CD4-positive, alpha-beta T cell treated with Interleukin-17A for 4 hours (primary cell): Measurements from ENCODE around the gene TFEB.
"Not testable (repeated sequence)": the region's sequence is repeated elsewhere in the genome, so short reads cannot be mapped to it uniquely, and the experiment has no call there.

ENCODE experiments used
- DNase-seq: peaks from one replicate; pipeline ENCODE4 v3.0.0-alpha.2; 2020; ENCODE audit warnings: mixed read lengths

TFEB gene

GRCh38 chr6:41735427-41736185 is at the start of gene TFEB:
TSS of gene TFEB (minus strand) at chr6:41735608. CDS start at chr6:41691213, 44,395 bp downstream.
- peak; percentile 95 for DNase-seq

- DNase-seq, result no peak
Measured at GRCh38 chr6:41784581-41785171, 49.3 kb upstream of the TFEB start.

- no peak for DNase-seq
Measured at GRCh38 chr6:41783106-41783780, 47.8 kb upstream of the TFEB start.

GRCh38 chr6:41781366-41781730 is 45.9 kb upstream of the TFEB start:
- DNase-seq, result no peak

- DNase-seq, result no peak
Measured at GRCh38 chr6:41780551-41781365, 45.4 kb upstream of the TFEB start, which contains the start of gene PRICKLE4. TSS of gene PRICKLE4 (plus strand) at chr6:41780782. CDS start at chr6:41783474, 2,692 bp downstream.

- peak; percentile 100 for DNase-seq
Measured at GRCh38 chr6:41779788-41780550, 44.6 kb upstream of the TFEB start, which contains the start of gene FRS3. TSS of gene FRS3 (minus strand) at chr6:41779900. CDS start at chr6:41776987, 2,913 bp downstream.

GRCh38 chr6:41779336-41779735 is 43.9 kb upstream of the TFEB start:
- DNase-seq, result no peak

GRCh38 chr6:41778895-41779294 is 43.5 kb upstream of the TFEB start:
- DNase-seq, result no peak

GRCh38 chr6:41777551-41778285 is 42.3 kb upstream of the TFEB start:
- DNase-seq, result no peak

GRCh38 chr6:41775293-41775882 is 40.0 kb upstream of the TFEB start:
- DNase-seq, result no peak

GRCh38 chr6:41774841-41775240 is 39.4 kb upstream of the TFEB start:
- DNase-seq, result no peak

GRCh38 chr6:41771058-41771983 is 35.9 kb upstream of the TFEB start:
- DNase-seq, result no peak

GRCh38 chr6:41770381-41771057 is 35.1 kb upstream of the TFEB start:
- DNase-seq, result no peak

GRCh38 chr6:41769376-41769775 is 34.0 kb upstream of the TFEB start:
- no peak for DNase-seq

- DNase-seq, result no peak
Measured at GRCh38 chr6:41768545-41769308, 33.3 kb upstream of the TFEB start.

- DNase-seq, result no peak
Measured at GRCh38 chr6:41767112-41767833, 31.9 kb upstream of the TFEB start.

- DNase-seq, result not testable (repeated sequence)
Measured at GRCh38 chr6:41766043-41766664, 30.7 kb upstream of the TFEB start.
